ENCODE results near the gene TMEM9.
A peak's percentile ranks its signal among the peaks of the same experiment; 100 is the strongest.

TMEM9 gene

DNA sequence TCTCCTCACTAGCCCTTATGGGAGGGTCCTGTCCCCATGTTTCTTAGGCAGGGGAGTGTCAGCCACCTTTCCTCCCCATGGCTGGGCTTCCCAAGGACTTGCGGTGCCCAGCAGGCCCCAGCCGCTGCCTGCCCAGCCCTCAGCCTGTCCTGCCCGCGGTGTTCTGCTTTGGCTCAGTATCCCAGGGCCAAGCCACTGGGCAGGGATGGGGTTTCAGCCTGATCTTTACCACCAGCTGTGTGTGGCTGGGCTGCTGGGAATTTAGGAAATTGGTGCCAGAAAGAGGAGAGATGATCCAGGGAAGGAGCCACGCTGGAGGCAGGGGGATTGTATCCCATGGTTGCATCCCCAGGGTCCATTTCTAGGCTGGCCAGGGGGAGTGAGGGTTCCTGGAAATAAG, 29.5 kb upstream of the TMEM9 start:
- H3K36me3 Mint-ChIP-seq (ENCODE audit: insufficient read depth): no peaks in the 10 kb centered on the region
- H3K27ac Mint-ChIP-seq (ENCODE audit: low read depth): no peak overlapping the region
- peaks cover 45% of the 10 kb centered on the region for H3K27me3 Mint-ChIP-seq
- no peak for DNase-seq (ENCODE audit: low spot score in 2 of 2)
- ATAC-seq (replicated peaks; ENCODE audit: extremely low read depth, poor library complexity, severe bottlenecking): no peak
- H3K4me1 Mint-ChIP-seq: no peaks in the 10 kb centered on the region
- no peak overlapping the region for H3K4me3 Mint-ChIP-seq
- H3K9me3 Mint-ChIP-seq: peaks cover 7% of the 10 kb centered on the region

DNA sequence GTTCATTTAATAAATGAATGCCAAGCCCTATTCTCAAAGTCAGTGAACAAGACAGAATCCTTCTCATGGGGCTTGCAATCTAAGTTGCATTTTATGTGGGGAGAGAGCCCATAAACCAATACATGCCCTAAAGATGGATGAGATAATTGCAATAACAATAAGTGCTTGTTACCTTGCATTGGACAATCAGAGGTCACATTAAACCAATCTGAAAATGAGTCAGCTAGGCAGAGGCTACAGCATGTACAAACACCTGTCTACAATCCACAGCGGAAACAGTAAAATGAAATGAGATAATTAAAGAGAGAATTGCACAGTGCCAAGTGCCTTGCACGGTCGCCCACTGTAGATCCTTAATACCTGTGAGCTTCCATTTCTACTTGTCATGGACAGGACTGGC, 28.9 kb upstream of the TMEM9 start:
- Mint-ChIP-seq H3K9me3 (peaks cover 11% of the 10 kb centered on the region), H3K4me3 (no peak overlapping the region), H3K36me3 (ENCODE audit: insufficient read depth) (no peaks in the 10 kb centered on the region), H3K27ac (ENCODE audit: low read depth) (no peak overlapping the region), H3K4me1 (no peaks in the 10 kb centered on the region), H3K27me3 (peaks cover 45% of the 10 kb centered on the region)
- ATAC-seq (replicated peaks; ENCODE audit: extremely low read depth, poor library complexity, severe bottlenecking) (no peak), DNase-seq (ENCODE audit: low spot score in 2 of 2) (no peak)

DNA sequence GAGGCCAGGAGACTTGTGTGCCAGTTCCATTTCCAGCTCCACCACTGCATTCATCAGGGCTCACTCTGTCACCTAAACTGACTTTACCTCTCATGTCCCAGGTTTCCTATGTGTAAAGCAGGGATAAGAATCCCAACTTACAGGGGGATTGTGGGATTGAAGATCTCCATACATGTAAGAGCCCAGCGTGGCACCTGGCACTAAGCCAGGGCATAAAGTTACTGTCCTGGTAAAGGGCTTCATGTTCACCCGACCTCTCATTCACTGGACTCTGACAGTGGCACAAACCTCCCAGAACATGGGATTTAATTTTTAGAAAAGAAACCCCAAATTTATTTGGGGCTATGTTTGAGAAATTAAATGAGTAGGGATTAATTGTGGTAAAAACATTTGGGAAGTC, 27.5 kb upstream of the TMEM9 start:
- Mint-ChIP-seq H3K27me3 (peaks cover 58% of the 10 kb centered on the region), H3K4me3 (no peak overlapping the region)
- no peak for ATAC-seq (replicated peaks; ENCODE audit: extremely low read depth, poor library complexity, severe bottlenecking)

DNA sequence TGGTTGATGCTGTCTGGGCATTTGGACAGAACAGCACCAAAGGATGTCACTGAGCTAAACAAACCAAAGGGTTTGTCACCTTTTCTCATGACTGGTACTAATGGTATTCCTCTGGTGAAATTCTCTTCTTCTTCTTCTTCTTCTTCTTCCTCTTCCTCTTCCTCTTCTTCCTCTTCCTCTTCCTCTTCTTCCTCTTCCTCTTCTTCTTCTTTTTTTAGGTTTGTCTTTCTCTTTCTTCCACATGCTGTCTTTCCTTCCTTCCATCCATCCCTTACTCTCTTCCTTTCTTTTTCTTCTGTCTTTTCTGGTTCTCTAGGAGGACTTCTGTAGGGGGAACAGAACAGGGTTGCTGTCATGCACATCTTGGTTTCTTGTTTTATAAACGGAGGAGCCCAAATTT, 27.0 kb upstream of the TMEM9 start:
- Mint-ChIP-seq H3K27me3 (peaks cover 58% of the 10 kb centered on the region), H3K4me3 (no peak overlapping the region), H3K4me1 (no peaks in the 10 kb centered on the region), H3K27ac (ENCODE audit: low read depth) (no peak overlapping the region), H3K36me3 (ENCODE audit: insufficient read depth) (no peaks in the 10 kb centered on the region), H3K9me3 (peaks cover 11% of the 10 kb centered on the region)
- DNase-seq (ENCODE audit: low spot score in 2 of 2) (no peak), ATAC-seq (replicated peaks; ENCODE audit: extremely low read depth, poor library complexity, severe bottlenecking) (no peak)

More for the DNA sequence above, 27.5 kb upstream of the TMEM9 start:
- H3K9me3 Mint-ChIP-seq: peaks cover 11% of the 10 kb centered on the region
- H3K4me1 Mint-ChIP-seq: no peaks in the 10 kb centered on the region
- no peak overlapping the region for H3K27ac Mint-ChIP-seq (ENCODE audit: low read depth)
- no peaks in the 10 kb centered on the region for H3K36me3 Mint-ChIP-seq (ENCODE audit: insufficient read depth)
- no peak for DNase-seq (ENCODE audit: low spot score in 2 of 2)

DNA sequence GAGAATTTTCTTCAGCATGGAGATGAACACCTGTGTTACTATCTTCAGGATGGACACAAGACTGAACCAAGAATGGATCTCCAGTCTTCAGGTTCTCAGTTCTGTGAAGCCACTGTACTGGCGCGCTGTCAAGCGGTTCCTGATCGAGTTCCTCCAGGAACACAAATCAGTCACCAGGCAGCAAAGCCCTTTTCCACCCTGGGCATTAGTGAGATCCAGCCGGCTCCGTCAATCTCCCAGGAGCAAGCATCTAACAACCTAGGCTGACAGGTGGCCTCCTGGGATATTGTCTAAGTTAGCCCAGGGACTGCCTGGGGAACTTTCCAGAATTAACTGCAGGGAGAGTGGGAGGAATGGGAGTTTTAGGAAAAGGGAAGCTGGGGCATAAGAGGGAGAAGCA, 26.6 kb upstream of the TMEM9 start:
- H3K9me3 Mint-ChIP-seq: peaks cover 11% of the 10 kb centered on the region
- peaks cover 58% of the 10 kb centered on the region for H3K27me3 Mint-ChIP-seq
- no peaks in the 10 kb centered on the region for H3K36me3 Mint-ChIP-seq (ENCODE audit: insufficient read depth)
- no peak for ATAC-seq (replicated peaks; ENCODE audit: extremely low read depth, poor library complexity, severe bottlenecking)
- no peaks in the 10 kb centered on the region for H3K4me1 Mint-ChIP-seq
- no peak overlapping the region for H3K27ac Mint-ChIP-seq (ENCODE audit: low read depth)
- no peak for DNase-seq (ENCODE audit: low spot score in 2 of 2)
- no peak overlapping the region for H3K4me3 Mint-ChIP-seq

DNA sequence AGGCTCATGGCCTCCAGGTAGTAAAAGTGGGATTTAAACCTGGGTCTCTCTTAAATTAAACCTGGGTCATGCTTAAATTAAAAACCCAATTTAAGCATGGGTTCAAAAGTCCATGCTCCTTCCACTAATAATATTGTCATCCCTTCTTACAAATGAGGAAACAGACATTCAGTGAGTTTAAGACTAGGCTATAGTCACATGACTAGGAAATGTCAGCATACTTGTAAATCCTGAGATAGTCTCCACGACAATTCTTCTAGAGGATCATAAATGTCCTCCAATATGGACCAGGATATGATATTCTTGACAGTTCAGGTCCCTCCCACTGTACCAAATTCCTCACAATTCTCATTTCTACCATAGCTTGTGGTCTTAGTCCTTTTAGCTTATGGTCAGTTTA, 25.9 kb upstream of the TMEM9 start:
- no peak for ATAC-seq (replicated peaks; ENCODE audit: extremely low read depth, poor library complexity, severe bottlenecking)
- H3K36me3 Mint-ChIP-seq (ENCODE audit: insufficient read depth): no peaks in the 10 kb centered on the region
- no peak for DNase-seq (ENCODE audit: low spot score in 2 of 2)
- no peak overlapping the region for H3K4me3 Mint-ChIP-seq
- no peak overlapping the region for H3K27ac Mint-ChIP-seq (ENCODE audit: low read depth)
- H3K4me1 Mint-ChIP-seq: no peaks in the 10 kb centered on the region
- H3K27me3 Mint-ChIP-seq: peaks cover 57% of the 10 kb centered on the region
- peaks cover 11% of the 10 kb centered on the region for H3K9me3 Mint-ChIP-seq

DNA sequence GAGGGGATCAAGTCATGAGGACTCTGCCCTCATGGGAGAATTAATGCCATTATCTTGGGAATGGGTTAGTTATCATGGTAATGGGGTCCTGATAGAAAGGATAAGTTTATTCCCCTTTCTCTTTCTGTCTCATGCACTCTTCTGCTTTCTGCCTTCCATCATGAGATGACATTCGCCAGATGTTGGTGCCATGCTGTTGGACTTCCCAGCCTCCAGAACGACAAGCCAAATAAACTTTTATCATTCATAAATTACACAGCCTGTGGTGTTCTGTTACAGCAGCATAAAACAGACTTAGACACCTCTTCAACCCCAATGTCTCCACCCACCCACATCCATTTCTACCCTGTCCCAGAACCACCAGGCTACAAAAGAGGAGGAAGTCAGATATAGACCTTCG, 24.4 kb upstream of the TMEM9 start:
- no peaks in the 10 kb centered on the region for H3K4me1 Mint-ChIP-seq
- H3K27me3 Mint-ChIP-seq: peaks cover 43% of the 10 kb centered on the region
- DNase-seq (ENCODE audit: low spot score in 2 of 2) (no peak), ATAC-seq (replicated peaks; ENCODE audit: extremely low read depth, poor library complexity, severe bottlenecking) (no peak)
- H3K36me3 Mint-ChIP-seq (ENCODE audit: insufficient read depth): no peaks in the 10 kb centered on the region
- H3K9me3 Mint-ChIP-seq: peaks cover 11% of the 10 kb centered on the region
- H3K4me3 Mint-ChIP-seq: no peak overlapping the region
- H3K27ac Mint-ChIP-seq (ENCODE audit: low read depth): no peak overlapping the region

DNA sequence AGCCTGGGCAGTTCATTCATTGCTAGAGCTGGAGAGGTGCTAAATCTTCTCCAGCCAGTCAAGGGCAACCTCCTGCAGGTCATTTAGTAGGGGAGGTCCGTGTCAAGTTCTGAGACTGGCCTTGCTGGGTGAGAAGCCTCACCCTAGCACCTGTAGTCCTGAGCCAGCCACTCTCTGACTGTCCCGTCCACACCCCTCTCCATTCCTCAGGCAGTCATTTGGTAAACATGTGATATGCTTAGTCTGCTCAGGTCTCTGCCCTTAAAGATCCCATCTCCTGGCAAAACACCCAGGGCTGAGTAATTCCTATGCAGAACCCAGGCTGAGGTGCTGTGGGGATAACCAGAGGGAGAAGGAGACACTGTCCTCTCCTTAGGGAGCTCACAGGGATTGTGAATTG, 22.7 kb upstream of the TMEM9 start:
- Mint-ChIP-seq H3K27me3 (peaks cover 31% of the 10 kb centered on the region), H3K4me3 (no peak overlapping the region), H3K9me3 (peaks cover 11% of the 10 kb centered on the region), H3K36me3 (ENCODE audit: insufficient read depth) (no peaks in the 10 kb centered on the region), H3K4me1 (peaks cover under 1% of the 10 kb centered on the region), H3K27ac (ENCODE audit: low read depth) (no peak overlapping the region)
- DNase-seq (ENCODE audit: low spot score in 2 of 2) (no peak), ATAC-seq (replicated peaks; ENCODE audit: extremely low read depth, poor library complexity, severe bottlenecking) (no peak)

DNA sequence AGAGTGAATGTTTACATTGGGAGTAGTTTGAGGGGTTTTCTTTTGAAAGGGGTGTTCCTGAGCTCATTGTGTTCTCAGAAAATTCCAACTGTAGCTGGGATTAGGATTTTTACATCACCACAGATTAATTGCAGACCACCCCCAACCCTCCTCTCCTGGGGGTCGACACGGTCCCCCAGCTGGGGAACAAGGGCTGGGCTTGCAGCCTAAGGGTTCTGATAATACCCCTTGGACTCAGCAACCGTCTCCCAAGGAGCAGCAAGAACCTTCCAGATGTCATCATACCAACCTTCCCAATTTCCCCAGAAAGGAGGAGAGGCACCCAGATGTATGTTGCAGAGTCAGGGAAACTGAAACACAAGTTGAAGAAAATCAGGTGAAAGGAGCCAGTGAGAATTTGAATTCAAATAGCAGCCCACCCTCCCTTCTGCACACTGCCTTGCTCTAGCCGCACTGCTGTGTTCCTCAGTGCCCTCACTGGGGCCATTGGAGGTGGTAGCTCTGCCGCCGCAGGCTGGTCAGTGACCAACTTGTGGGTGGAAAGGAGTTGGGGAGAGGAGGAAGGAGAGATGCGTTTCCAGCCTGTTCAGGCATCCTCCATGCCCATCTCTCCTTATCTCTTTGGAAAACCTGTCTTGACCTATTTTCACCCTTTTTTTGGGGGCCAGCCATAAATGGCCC, 21.7 kb upstream of the TMEM9 start:
- no peak for ATAC-seq (replicated peaks; ENCODE audit: extremely low read depth, poor library complexity, severe bottlenecking)

DNA sequence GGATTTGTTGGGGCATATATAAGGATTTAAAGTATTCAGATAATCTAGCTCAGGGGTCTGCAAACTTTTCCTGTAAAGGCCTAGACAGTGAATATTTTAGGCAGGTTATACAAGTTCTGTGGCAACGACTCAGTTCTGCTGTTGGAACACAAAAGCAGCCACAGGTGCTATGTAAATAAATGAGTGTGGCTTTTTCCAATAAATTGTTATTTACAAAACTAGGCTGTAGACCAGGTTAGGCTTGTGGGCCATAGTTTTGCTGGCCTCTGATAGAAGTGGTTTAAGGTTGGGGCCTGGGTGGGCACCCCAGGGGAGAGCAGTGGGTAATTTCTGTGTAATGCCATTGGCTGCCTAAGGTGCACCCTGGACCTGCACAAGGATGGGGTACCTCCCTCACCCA, 19.5 kb upstream of the TMEM9 start:
- Mint-ChIP-seq H3K9me3 (peaks cover 4% of the 10 kb centered on the region), H3K27me3 (peaks cover 20% of the 10 kb centered on the region), H3K27ac (ENCODE audit: low read depth) (no peak overlapping the region)

More for the DNA sequence above, 21.7 kb upstream of the TMEM9 start:
- peaks cover 31% of the 10 kb centered on the region for H3K27me3 Mint-ChIP-seq
- no peak overlapping the region for H3K27ac Mint-ChIP-seq (ENCODE audit: low read depth)
- H3K4me3 Mint-ChIP-seq: no peak overlapping the region
- peaks cover 9% of the 10 kb centered on the region for H3K4me1 Mint-ChIP-seq
- H3K9me3 Mint-ChIP-seq: peaks cover 11% of the 10 kb centered on the region
- peaks cover 4% of the 10 kb centered on the region for H3K36me3 Mint-ChIP-seq (ENCODE audit: insufficient read depth)
- DNase-seq (ENCODE audit: low spot score in 2 of 2): no peak

DNA sequence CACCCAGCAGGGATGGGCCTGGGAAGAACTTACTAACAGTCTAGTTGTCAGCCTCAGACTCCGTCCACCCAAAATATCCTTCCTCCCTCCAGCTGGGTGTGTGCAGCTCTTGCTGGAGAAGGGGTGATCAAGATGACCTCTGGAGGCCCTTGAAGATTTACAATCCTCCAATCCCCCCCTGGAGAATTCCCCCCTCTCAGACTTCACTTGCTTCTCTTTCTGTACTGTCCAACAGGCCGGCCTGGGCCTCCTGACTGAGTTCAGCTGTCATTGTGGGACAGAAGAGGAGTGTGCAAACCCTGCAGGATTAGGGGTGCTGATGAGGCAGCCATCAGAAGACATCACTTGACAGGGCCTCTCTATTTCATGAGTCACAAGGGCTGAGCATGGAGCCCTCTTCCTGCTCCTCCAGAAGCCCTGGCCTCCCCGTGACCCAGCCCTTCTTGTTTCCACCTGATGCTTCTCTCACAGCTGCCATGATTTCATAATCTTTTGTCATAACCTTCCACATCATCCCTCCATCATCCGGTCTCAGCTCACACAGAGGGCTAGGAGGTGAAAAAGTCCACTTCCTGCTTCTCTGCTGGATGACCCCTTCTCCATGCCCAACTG, 18.8 kb upstream of the TMEM9 start:
- no peak for ATAC-seq (replicated peaks; ENCODE audit: extremely low read depth, poor library complexity, severe bottlenecking)
- peaks cover 18% of the 10 kb centered on the region for H3K4me1 Mint-ChIP-seq

More for the DNA sequence above, 19.5 kb upstream of the TMEM9 start:
- no peak for ATAC-seq (replicated peaks; ENCODE audit: extremely low read depth, poor library complexity, severe bottlenecking)
- DNase-seq (ENCODE audit: low spot score in 2 of 2): no peak
- peaks cover 6% of the 10 kb centered on the region for H3K36me3 Mint-ChIP-seq (ENCODE audit: insufficient read depth)
- peaks cover 18% of the 10 kb centered on the region for H3K4me1 Mint-ChIP-seq
- H3K4me3 Mint-ChIP-seq: no peak overlapping the region

DNA sequence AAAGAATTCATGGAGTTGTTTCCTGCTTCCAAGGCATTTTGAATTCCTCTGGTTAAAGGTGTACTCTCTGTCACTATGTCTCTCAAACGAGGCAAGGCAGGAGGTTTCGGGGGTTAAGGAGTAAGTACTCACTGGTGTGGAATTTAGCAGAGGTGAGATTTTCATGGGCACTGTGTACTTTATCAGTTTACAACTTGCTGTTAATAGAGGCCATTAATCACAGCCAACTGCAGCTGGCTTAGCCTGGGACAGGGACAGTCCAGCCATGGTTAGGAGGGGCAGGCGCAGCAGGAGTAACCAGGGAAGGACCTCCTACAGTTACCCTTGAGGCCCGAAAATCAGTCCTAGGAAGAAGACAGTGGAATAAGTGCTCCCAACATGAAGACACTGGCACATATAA, 18.1 kb upstream of the TMEM9 start:
- H3K4me3 Mint-ChIP-seq: no peak overlapping the region
- DNase-seq (ENCODE audit: low spot score in 2 of 2): no peak
- H3K27me3 Mint-ChIP-seq: peaks cover 6% of the 10 kb centered on the region
- no peak for ATAC-seq (replicated peaks; ENCODE audit: extremely low read depth, poor library complexity, severe bottlenecking)
- peaks cover 6% of the 10 kb centered on the region for H3K36me3 Mint-ChIP-seq (ENCODE audit: insufficient read depth)
- peaks cover 18% of the 10 kb centered on the region for H3K4me1 Mint-ChIP-seq
- H3K27ac Mint-ChIP-seq (ENCODE audit: low read depth): peak overlapping the region; percentile 88
- H3K9me3 Mint-ChIP-seq: no peaks in the 10 kb centered on the region

More for the DNA sequence above, 18.8 kb upstream of the TMEM9 start:
- no peak for DNase-seq (ENCODE audit: low spot score in 2 of 2)
- no peak overlapping the region for H3K27ac Mint-ChIP-seq (ENCODE audit: low read depth)
- peak overlapping the region; percentile 3 for H3K4me3 Mint-ChIP-seq
- no peaks in the 10 kb centered on the region for H3K9me3 Mint-ChIP-seq
- H3K36me3 Mint-ChIP-seq (ENCODE audit: insufficient read depth): peaks cover 6% of the 10 kb centered on the region
- peaks cover 14% of the 10 kb centered on the region for H3K27me3 Mint-ChIP-seq

All from central memory CD8-positive, alpha-beta T cell (primary cell).